HK-2 (cell line): Measurements from ENCODE around the gene GBF1.

Experiments used
- DNase-seq: peaks from one replicate; pipeline ENCODE4 v3.0.0-alpha.2; 2018; ENCODE audit not compliant: unreplicated experiment

GBF1 gene

DNA sequence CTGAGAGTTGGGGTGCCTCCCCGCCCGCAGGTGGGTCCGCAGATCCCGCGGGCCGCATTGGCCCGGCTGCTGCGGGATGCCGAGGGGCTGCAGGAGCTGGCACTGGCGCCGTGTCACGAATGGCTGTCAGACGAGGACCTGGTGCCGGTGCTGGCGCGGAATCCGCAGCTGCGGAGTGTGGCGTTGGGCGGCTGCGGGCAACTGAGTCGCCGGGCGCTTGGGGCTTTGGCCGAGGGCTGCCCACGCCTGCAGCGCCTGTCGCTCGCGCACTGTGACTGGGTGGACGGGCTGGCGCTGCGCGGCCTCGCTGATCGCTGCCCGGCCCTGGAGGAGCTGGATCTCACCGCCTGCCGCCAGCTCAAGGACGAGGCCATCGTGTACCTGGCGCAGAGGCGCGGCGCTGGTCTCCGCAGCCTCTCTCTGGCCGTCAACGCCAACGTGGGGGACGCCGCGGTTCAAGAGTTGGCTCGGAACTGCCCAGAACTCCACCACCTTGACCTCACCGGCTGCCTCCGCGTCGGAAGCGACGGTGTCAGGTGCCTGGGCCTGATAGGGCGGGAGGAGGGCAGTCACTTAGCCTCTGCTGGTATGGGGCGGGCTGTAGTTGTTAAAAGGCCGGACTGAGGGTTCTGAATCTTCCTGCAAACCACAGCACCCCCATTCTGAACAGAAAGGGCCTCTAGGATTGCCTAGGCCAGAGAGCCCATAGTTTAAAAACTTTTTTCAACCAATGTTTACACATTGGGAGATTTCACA is 176.6 kb downstream of the GBF1 start:
- DNase-seq = peak; percentile 71

DNA sequence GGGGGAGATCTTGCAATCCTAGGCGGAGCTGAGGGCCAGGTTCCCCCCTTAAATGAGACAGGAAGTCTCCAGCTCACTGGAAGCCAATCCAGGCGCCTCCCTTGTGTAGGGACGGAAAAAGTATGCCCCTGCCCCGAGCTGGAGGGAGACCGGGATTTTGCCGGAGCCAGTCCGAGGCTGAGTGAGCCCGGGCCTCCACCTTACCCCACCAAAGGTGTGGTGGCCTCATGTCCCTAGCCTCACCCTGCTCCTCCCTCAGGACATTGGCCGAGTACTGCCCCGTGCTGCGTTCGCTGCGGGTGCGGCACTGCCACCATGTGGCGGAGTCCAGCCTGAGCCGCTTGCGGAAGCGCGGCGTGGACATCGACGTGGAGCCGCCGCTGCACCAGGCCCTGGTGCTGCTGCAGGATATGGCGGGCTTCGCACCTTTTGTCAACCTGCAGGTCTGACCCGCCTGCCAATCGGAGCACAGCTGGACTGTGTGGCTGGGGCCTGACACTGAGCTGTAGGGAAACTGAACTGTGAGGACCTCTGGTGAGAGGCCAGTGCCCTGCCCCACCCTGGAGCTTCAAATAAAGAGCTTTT is 177.3 kb downstream of the GBF1 start:
- DNase-seq = peak; percentile 89

DNA sequence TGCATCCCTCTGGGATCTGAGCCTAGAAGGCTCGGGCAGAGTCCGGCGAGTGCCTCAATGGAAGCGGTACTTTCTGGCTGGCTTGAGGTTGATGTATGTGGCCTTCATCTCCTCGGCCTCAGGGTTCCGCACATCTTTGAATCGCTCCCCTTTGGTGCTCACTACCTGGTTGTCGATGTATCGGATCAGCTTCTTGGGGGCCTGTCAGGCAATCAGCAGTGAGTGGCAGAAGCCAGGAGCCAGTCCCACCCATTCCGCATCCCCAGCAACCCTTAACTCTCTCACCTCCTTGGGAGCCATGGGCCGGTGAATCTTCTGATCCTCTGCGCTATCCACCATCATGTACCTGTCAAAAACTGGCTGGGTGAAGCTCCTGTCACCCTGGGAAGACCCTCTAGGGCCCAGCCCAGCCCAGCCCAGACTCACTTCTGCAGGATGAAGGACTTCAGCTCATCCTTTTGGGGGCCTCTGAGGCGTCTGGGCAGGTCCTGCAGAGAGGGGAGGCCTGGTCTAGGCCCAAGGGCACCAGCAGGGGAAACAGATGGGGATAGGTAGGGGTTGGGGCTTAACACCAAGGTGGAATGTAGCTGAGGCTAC is 178.1 kb downstream of the GBF1 start:
- no peak for DNase-seq

DNA sequence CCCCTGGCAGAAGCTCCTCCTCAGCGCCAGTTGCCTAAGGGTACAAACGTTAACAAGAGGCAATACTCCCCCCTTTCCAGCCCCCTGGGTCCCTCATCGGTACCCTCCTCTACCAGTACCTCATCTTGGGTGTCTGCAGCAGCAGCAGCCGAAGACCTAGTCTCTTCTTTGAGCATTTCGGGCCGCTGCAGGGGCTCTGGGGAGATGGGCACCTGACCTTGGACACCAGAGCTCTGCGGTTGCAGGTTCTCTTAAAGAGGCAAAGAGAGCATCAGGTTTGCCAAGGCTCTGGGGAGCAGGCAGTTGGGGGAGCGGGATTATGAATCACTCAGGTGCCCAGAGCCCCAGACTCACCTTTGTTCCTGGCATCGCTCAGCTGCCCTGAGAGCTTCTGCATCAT is 178.8 kb downstream of the GBF1 start:
- no peak for DNase-seq

DNA sequence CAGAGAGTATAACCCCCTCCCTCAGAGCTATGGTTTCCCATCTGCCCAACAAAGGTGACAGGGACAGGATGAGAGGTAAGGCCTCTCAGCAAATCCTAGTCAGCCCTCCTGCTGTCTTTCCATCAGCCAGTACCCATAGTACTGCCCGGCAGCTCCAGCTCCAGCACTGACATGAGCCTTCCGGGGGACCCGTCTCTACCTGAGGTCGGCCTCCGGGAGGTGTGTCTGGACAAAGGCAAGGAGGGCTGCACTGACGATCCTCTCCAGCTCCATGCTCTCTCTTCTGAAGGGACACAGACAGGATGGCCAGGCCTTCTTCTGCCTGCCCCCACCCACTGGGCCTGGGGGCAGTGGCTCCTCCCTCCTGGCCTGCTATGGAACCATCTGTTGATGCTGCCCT is 179.6 kb downstream of the GBF1 start:
- DNase-seq = no peak

DNA sequence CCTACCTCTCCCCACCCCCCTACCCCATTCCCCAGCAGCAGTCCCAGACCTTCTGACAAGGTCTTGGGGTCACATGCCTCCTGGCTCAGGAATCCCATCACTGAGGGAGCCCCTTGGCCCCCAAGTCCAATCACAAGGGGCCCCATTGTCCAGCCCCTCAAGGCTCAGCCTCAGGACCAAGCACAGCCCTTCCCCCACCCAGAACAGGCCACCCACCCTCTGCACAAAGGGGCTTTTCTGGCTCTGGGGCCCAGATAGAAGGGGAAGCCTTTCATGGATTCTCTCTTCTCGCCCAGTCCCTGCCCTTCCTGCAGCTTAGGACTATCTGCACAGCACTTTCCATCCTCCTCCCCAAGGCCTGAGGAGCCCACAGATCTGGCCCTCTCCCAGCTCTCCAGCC is 180.1 kb downstream of the GBF1 start:
- no peak for DNase-seq

DNA sequence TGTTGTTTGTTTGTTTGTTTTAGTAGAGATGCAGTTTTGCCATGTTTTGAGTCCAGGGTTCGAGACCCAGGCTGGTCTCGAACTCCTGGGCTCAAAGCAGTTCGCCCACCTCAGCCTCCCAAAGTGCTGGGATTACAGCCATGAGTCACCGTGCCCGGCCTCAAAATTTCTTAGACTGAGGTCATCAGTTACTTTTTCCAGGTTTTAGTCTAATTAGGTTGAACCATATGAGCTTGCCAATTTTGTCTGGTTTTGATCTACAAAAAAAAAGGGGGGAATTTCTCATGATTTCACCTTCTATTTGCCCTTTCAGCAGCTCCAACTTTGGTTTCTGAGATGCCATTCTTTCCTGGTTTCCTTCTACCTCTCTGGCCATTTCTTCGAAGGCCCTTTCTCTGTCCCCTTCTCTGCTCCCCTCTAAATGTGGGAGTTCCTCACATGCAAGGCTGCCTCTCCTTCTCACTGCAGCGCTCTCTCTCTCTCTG is 181.5 kb downstream of the GBF1 start:
- DNase-seq = no peak

- no peak for DNase-seq
These were observed 184.1 kb downstream of the GBF1 start for GRCh38 chr10:102429468-102429867.

- no peak for DNase-seq
These were observed 186.3 kb downstream of the GBF1 start for GRCh38 chr10:102431452-102432124.
